Duodenal mucosa (tissue), 2 donors: ENCODE results near the gene KLHL21.

Experiments used
- H3K27ac ChIP-seq: one replicate; pipeline ENCODE4 v1.7.0; 2013; ENCODE audit warnings: low read depth, low read length
- H3K27me3 ChIP-seq, 2 donors: one replicate each; pipeline ENCODE4 v1.7.0; 2013; ENCODE audit warnings: low read length in 2 of 2, control low read depth in 1 of 2; ENCODE audit not compliant: insufficient read depth in 2 of 2, control insufficient read depth in 1 of 2
- H3K36me3 ChIP-seq, 2 donors: one replicate each; pipeline ENCODE4 v1.7.0; 2013; ENCODE audit warnings: low read length in 2 of 2, control low read depth in 1 of 2; ENCODE audit not compliant: insufficient read depth in 2 of 2, control insufficient read depth in 1 of 2
- H3K4me1 ChIP-seq, 2 donors: one replicate each; pipeline ENCODE4 v1.7.0; 2013; ENCODE audit warnings: low read length in 2 of 2, control low read depth in 1 of 2; ENCODE audit not compliant: insufficient read depth in 2 of 2, control insufficient read depth in 1 of 2
- H3K4me3 ChIP-seq, 2 donors: one replicate each; pipeline ENCODE4 v1.7.0; 2013; ENCODE audit warnings: low read length in 2 of 2, low read depth in 1 of 2
- H3K9ac ChIP-seq, 2 donors: one replicate each; pipeline ENCODE4 v1.7.0; 2013; ENCODE audit warnings: low read length in 2 of 2, low read depth in 1 of 2
- H3K9me3 ChIP-seq, 2 donors: one replicate each; pipeline ENCODE4 v1.7.0; 2013; ENCODE audit warnings: low read length in 2 of 2, control low read depth in 1 of 2; ENCODE audit not compliant: control insufficient read depth in 1 of 2

Gene KLHL21

DNA sequence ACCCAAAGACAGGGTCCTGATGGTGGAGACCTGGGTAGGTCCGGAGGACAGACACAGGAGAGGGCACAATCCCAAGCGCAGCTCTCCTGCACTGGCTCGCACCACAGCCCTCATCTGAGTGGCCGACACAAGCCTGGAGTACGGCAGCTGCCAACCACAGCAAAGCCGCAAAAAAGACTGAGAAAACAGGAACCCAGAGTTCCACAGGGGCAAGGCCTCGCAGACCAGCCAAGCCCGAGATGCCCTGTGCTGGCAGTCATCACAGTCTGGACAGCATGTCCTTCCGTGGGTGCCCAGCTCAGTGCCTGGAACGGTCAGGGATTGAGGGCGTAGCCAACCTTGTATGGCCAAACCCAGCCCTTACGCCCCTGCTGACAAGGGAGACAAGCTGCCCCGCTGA, 11.4 kb downstream of the KLHL21 start:
- Histone ChIP-seq H3K36me3 (peaks cover 43 to 86% of the 10 kb centered on the region in 2 donors), H3K9ac (no peak overlapping the region)

DNA sequence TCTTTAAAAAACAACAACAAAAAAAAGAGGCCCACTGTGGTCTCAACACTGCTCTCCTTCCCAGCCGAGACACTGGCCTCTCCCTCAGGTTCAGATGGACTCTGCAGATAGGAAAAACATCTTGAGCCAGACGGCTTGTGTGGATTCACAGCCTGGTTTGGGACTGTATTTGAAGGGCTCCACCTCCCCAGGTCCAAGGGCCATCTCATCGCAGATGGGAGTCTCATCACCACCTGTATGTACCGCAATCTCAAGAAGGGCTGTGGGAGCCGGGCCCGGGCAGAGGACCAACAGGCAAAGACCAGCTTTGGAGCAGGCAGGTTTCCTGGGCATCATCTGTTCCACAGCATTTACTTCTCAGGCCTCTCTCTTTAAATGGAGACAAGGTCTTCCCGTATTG, 12.6 kb downstream of the KLHL21 start:
- Histone ChIP-seq H3K36me3 (peaks cover 36 to 74% of the 10 kb centered on the region in 2 donors), H3K4me3 (no peak overlapping the region), H3K9ac (no peak overlapping the region), H3K9me3 (no peaks in the 10 kb centered on the region), H3K4me1 (peaks cover 10 to 12% of the 10 kb centered on the region in 2 donors), H3K27me3 (no peaks in the 10 kb centered on the region), H3K27ac (no peak overlapping the region)

More for the DNA sequence above, 11.4 kb downstream of the KLHL21 start:
- H3K27me3 ChIP-seq: no peaks in the 10 kb centered on the region
- no peaks in the 10 kb centered on the region for H3K9me3 ChIP-seq
- no peak overlapping the region for H3K27ac ChIP-seq
- peaks cover 10 to 12% of the 10 kb centered on the region in 2 donors for H3K4me1 ChIP-seq
- H3K4me3 ChIP-seq: no peak overlapping the region

DNA sequence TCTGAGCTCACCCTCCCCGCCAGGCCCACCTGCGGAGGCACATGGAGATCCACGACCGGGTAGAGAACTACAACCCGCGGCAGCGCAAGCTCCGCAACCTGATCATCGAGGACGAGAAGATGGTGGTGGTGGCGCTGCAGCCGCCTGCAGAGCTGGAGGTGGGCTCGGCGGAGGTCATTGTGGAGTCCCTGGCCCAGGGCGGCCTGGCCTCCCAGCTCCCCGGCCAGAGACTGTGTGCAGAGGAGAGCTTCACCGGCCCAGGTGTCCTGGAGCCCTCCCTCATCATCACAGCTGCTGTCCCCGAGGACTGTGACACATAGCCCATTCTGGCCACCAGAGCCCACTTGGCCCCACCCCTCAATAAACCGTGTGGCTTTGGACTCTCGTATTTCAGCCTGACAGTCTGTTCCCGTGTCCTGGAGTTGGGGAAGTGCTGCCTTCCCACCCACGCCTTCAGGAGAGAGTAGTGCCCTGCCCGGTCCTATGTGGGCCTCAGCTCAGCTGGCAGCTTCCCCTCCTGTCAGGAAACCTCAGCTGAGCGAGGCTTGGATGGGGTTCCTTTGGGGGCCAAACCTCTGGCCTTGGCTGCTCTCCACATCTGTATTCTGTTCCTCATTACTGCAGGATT, 13.7 kb downstream of the KLHL21 start:
- H3K9ac ChIP-seq: no peak overlapping the region
- no peaks in the 10 kb centered on the region for H3K9me3 ChIP-seq
- no peaks in the 10 kb centered on the region for H3K27me3 ChIP-seq
- no peak overlapping the region for H3K4me3 ChIP-seq
- peaks cover 35 to 67% of the 10 kb centered on the region in 2 donors for H3K36me3 ChIP-seq
- no peak overlapping the region for H3K27ac ChIP-seq
- H3K4me1 ChIP-seq: peaks cover 12 to 15% of the 10 kb centered on the region in 2 donors

DNA sequence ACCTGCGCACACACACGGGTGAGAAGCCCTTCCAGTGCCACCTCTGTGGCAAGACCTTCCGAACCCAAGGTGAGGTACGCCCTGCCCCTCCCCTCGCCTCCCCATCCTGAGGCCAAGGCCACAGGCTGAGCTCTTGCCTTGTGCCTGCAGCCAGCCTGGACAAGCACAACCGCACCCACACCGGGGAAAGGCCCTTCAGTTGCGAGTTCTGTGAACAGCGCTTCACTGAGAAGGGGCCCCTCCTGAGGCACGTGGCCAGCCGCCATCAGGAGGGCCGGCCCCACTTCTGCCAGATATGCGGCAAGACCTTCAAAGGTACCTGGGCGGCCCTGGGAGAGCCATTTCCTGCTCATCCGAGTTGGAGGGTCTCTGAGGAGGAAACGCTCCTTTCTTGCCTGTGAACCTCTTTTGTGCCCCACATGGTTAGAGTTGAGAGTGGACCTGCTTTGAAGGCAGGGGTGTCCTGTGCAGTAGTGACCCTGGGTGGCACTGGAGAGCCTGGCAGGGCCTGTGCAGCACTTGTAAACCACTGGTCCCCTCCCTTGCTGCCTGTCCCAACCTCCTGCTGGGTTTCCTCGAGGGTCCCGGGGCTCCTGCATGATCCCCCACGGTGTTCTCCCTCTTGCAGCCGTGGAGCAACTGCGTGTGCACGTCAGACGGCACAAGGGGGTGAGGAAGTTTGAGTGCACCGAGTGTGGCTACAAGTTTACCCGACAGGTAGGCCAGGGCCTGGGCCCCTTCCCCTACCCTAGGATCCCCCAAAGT, 14.4 kb downstream of the KLHL21 start:
- no peak overlapping the region for H3K27ac ChIP-seq
- H3K9ac ChIP-seq: no peak overlapping the region
- no peaks in the 10 kb centered on the region for H3K9me3 ChIP-seq
- H3K27me3 ChIP-seq: no peaks in the 10 kb centered on the region
- H3K36me3 ChIP-seq: peaks cover 30 to 60% of the 10 kb centered on the region in 2 donors
- H3K4me3 ChIP-seq: no peak overlapping the region
- peaks cover 12 to 15% of the 10 kb centered on the region in 2 donors for H3K4me1 ChIP-seq

DNA sequence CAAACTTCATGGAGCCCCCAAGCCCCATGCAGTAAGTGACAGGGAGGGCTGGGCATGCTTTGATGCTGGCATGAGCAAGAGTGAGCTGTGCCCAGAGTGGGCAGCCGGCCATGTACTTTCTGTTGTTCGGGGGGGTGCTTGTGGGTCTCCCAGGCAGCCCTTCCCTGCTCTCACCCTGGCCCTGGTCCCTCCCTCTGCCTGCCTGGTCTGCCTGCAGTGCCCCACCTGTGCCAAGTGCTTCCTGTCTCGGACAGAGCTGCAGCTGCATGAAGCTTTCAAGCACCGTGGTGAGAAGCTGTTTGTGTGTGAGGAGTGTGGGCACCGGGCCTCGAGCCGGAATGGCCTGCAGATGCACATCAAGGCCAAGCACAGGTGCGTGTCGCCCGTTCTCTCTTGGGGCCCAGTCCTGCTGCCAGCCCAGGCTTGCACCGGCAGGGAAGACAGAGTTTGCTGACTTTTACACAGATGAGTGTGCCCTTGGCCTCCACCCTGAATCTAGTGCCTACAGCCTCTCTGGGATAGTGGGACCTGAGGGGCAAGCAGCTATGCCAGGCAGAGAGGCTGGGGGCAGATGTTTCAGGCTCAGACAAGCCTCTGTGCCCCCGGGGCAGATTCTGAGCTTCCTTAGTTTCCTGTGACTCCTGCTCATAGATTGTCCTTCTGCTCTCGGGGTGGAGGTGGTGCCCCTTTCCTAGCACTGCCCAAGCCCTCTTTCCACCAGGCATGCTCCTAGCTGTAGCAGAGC, 15.2 kb downstream of the KLHL21 start:
- Histone ChIP-seq H3K27ac (no peak overlapping the region), H3K36me3 (peaks cover 23 to 51% of the 10 kb centered on the region in 2 donors), H3K4me1 (peaks cover 15 to 22% of the 10 kb centered on the region in 2 donors), H3K9me3 (no peaks in the 10 kb centered on the region), H3K27me3 (no peaks in the 10 kb centered on the region), H3K9ac (no peak overlapping the region), H3K4me3 (no peak overlapping the region)

DNA sequence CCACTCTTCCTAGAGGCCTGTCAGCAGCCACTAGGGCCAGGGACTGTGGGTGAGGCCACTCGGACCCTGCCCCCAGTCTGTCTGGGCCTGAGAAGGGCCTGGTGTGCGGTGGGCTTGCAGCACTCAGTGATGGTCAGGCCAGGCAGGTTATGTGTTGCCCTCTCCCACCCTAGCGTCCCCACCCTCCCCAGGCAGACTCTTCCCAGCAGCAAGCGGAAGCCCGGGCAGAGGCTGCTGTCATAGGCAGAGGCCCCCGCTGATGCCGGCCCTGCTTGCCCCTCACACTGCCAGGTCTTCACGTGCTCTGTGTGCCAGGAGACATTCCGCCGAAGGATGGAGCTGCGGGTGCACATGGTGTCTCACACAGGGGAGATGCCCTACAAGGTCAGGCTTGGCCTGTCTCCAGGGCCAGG, 16.3 kb downstream of the KLHL21 start:
- Histone ChIP-seq H3K27ac (no peak overlapping the region), H3K9ac (no peak overlapping the region), H3K4me1 (peaks cover 25 to 33% of the 10 kb centered on the region in 2 donors), H3K27me3 (no peaks in the 10 kb centered on the region), H3K9me3 (no peaks in the 10 kb centered on the region), H3K36me3 (peaks cover 23 to 42% of the 10 kb centered on the region in 2 donors), H3K4me3 (no peak overlapping the region)

DNA sequence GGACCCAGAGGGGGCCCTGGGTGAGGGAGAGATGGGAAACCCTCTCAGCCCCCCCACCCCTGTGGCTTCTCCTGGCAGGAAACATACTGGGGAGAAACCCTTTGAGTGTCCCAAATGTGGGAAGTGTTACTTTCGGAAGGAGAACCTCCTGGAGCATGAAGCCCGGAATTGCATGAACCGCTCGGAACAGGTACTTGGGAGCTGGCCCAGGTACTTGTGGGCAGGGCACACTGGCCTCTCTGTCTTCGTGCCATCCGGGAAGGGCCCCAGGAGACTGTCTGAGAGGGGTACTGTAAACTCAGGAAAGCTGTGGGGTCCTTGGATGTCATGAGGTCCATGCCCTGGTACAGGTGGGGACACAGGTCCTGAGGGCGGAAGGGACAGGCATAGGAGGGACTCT, 16.8 kb downstream of the KLHL21 start:
- Histone ChIP-seq H3K9me3 (no peaks in the 10 kb centered on the region), H3K4me1 (peaks cover 31 to 35% of the 10 kb centered on the region in 2 donors), H3K36me3 (peaks cover 23 to 37% of the 10 kb centered on the region in 2 donors), H3K9ac (no peak overlapping the region), H3K27ac (no peak overlapping the region), H3K4me3 (no peak overlapping the region), H3K27me3 (no peaks in the 10 kb centered on the region)

DNA sequence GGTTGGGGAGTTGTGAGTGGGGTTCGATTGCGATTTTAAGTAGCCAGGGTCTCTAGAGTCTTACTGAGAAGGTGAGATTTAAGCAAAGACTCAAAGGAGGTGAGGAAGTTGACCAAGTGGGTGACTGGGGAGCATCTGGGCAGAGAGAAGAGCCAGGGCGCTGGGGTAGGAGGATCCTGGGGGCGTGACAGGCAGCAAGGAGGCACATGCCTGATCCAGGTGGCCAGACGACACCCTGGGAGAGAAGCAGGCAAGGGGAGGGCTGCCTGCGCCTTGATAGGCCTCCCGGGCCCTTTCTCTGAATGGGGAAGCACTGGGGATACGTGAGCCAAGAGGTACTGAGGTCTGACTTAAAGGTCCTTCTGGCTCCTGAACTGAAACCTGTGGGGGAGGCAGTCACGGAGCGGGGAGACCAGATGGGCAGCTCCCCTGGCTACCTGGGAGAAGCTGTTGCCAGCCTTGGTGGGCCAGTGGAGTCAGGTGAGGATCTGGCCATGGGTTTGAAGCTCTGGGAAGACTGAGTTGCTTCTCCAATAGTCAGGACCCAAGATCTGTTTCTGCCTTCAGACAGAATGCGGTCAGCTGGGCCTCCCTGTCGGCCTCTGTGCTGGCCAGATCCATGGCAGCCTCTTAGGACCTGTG, 17.5 kb downstream of the KLHL21 start:
- Histone ChIP-seq H3K27ac (no peak overlapping the region), H3K4me1 (peaks cover 35 to 40% of the 10 kb centered on the region in 2 donors), H3K9ac (no peak overlapping the region), H3K36me3 (peaks cover 20 to 36% of the 10 kb centered on the region in 2 donors), H3K4me3 (no peak overlapping the region), H3K27me3 (no peaks in the 10 kb centered on the region), H3K9me3 (no peaks in the 10 kb centered on the region)

DNA sequence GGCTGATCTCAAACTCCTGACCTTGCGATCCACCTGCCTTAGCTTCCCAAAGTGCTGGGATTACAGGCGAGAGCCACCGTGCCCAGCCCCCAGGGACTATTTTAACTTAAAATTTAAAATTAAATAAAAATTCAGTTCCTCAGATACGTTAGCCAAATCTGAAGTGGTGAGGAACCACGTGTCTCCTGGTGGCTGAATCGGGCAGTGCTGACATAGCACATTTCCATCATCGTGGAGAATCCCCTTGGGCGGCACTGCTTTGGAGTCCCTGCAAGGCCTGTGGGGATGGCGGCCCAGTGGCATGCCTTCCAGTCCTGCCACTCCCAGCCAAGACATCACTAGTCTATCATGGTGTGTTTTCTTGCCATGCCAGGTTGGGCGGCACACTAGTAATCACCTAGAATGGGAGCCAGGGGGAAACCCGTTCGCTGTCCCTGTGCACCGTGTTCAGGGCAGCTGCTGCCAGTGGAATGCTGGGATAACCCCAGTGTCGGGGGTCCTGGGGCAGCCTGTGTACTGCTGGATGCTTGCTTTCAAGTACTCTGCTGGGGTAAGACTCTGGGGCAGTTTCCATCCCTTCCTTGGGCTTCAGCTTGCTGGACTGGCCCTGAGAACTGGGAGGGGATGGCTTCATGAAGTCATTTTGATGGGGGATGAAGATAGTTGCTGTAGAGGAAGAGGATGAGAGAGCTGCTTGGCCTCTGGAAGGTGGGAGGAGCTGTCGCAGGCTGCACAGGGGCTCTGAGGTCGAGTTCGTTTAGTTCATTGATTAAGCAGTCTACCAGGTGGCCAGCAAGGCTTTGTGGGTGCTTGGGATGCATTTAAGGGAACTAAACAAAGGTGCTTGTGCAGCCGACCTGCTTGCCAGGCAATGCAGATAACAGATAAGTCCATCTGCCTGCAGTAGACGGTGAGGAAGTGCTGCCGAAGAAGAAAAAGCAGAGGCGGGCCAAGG, 18.3 kb downstream of the KLHL21 start:
- Histone ChIP-seq H3K4me1 (peaks cover 36 to 43% of the 10 kb centered on the region in 2 donors), H3K4me3 (no peak overlapping the region), H3K9me3 (no peaks in the 10 kb centered on the region), H3K27me3 (no peaks in the 10 kb centered on the region), H3K9ac (no peak overlapping the region), H3K36me3 (peaks cover 14 to 28% of the 10 kb centered on the region in 2 donors), H3K27ac (no peak overlapping the region)
